Endothelial cell of umbilical vein (primary cell): Measurements from ENCODE around the gene CROCC2. TPM values are rescaled to one million over a fixed set of nuclear protein-coding genes. Genes with fewer than 3 reads are reported as not detected.

Experiments
- BruUV-seq: library from RNA; stranded (reverse); fragments of 400-500 nt; replicated peaks from 2 replicates; lab custom pipeline; 2021; lab: Mats Ljungman, UMichigan
- CTCF ChIA-PET: fragments of 300-600, 350-600 bp; sonication (Branson Sonifier 250); formaldehyde crosslinking; loops from one replicate; lab custom pipeline; 2021; ENCODE audit warnings: antibody characterized with exemption, inconsistent platforms; lab: Charles Lee
- POLR2A ChIA-PET: fragments of 300-600, 350-600 bp; sonication (Branson Sonifier 250); formaldehyde crosslinking; loops from one replicate; lab custom pipeline; 2021; ENCODE audit warnings: antibody characterized with exemption, inconsistent platforms; lab: Charles Lee
- DNase-seq: peaks from one replicate; pipeline ENCODE4 v3.0.0-alpha.2; 2011; ENCODE audit warnings: low read depth, low spot score
- FAIRE-seq: peaks from 2 replicates; lab custom pipeline; 2011; peaks lifted over from hg19 to GRCh38; lab: Jason Lieb, UNC
- H2AFZ ChIP-seq: 2 replicates; pipeline ENCODE4 v1.6.0; 2012; ENCODE audit warnings: low read depth, low read length, control low read depth, inconsistent platforms
- H3K27ac ChIP-seq: 2 replicates; pipeline ENCODE4 v1.5.1; 2011; ENCODE audit warnings: low read depth, mild to moderate bottlenecking, control low read depth, low read length, moderate library complexity; ENCODE audit not compliant: insufficient read depth
- H3K27me3 ChIP-seq, 2 experiments: 2 replicates each; pipeline versions ENCODE4 v1.6.0 to v1.6.1; 2011; ENCODE audit warnings: low read length in 2 of 2, mixed read lengths in 1 of 2; ENCODE audit not compliant: control insufficient read depth in 2 of 2, insufficient read depth in 2 of 2
- H3K36me3 ChIP-seq, 2 experiments: 2 replicates in 1 of 2; 3 replicates in 1 of 2; pipeline ENCODE4 v1.5.1; 2011; ENCODE audit warnings: low read length in 2 of 2, mild to moderate bottlenecking in 1 of 2, moderate library complexity in 1 of 2; ENCODE audit not compliant: control insufficient read depth in 2 of 2, insufficient read depth in 2 of 2; ENCODE audit errors: extremely low read depth in 1 of 2
- H3K4me1 ChIP-seq: 3 replicates; pipeline ENCODE4 v1.5.1; 2011; ENCODE audit warnings: mild to moderate bottlenecking, low read length; ENCODE audit not compliant: control insufficient read depth, insufficient read depth; ENCODE audit errors: extremely low read depth
- H3K4me2 ChIP-seq: 2 replicates; pipeline ENCODE4 v1.6.1; 2011; ENCODE audit warnings: low read length, control low read depth, mixed read lengths; ENCODE audit not compliant: insufficient read depth
- H3K4me3 ChIP-seq, 3 experiments: fragments of 200-600 bp in 1 of 3; sonication (generic), shearing (Covaris generic) in 1 of 3; replicated peaks in 1 of 3; 2 replicates each; pipeline ENCODE4 v1.5.1; 2011 to 2016; ENCODE audit warnings: control low read depth in 3 of 3, low read length in 3 of 3, mild to moderate bottlenecking in 2 of 3, inconsistent platforms in 1 of 3, low read depth in 1 of 3, moderate library complexity in 1 of 3; ENCODE audit not compliant: insufficient read depth in 1 of 3
- H3K79me2 ChIP-seq: 2 replicates; pipeline ENCODE4 v1.6.0; 2012; ENCODE audit warnings: low read length, inconsistent platforms; ENCODE audit not compliant: control insufficient read depth, insufficient read depth
- H3K9ac ChIP-seq: replicated peaks from 2 replicates; pipeline ENCODE3; 2011; ENCODE audit warnings: low read length, control low read depth; ENCODE audit not compliant: insufficient read depth; ENCODE audit errors: extremely low read depth
- H3K9me1 ChIP-seq: replicated peaks from 3 replicates; pipeline ENCODE4 v1.6.0; 2011; ENCODE audit warnings: mild to moderate bottlenecking, low read length; ENCODE audit not compliant: control insufficient read depth, insufficient read depth; ENCODE audit errors: extremely low read depth
- H3K9me3 ChIP-seq: replicated peaks from 2 replicates; pipeline ENCODE4 v1.5.1; 2012; ENCODE audit warnings: low read length, inconsistent platforms; ENCODE audit not compliant: control insufficient read depth, insufficient read depth
- H4K20me1 ChIP-seq: replicated peaks from 2 replicates; pipeline ENCODE3; 2011; ENCODE audit warnings: mild to moderate bottlenecking, low read length; ENCODE audit not compliant: control insufficient read depth, insufficient read depth; ENCODE audit errors: extremely low read depth
- EZH2 ChIP-seq: IDR thresholded peaks from 2 replicates; pipeline ENCODE4 v1.6.1; 2012; ENCODE audit warnings: borderline replicate concordance, low read depth, mild to moderate bottlenecking, moderate library complexity, low read length, inconsistent platforms; ENCODE audit not compliant: severe bottlenecking
- FOS ChIP-seq: IDR thresholded peaks from 2 replicates; pipeline ENCODE4 v1.6.1; 2011; ENCODE audit warnings: mild to moderate bottlenecking, low read length, moderate library complexity, borderline replicate concordance; ENCODE audit not compliant: insufficient read depth
- GATA2 ChIP-seq: IDR thresholded peaks from 2 replicates; pipeline ENCODE4 v1.7.0; 2011; ENCODE audit warnings: low read depth, mild to moderate bottlenecking, moderate library complexity, mixed read lengths, low read length; ENCODE audit not compliant: insufficient read length, insufficient read depth
- JUN ChIP-seq: IDR thresholded peaks from 2 replicates; pipeline ENCODE4 v1.6.1; 2011; ENCODE audit warnings: borderline replicate concordance, low read depth; ENCODE audit not compliant: insufficient read length, insufficient read depth
- MYC ChIP-seq: IDR thresholded peaks from one replicate; pipeline ENCODE4 v1.6.1; 2011; ENCODE audit warnings: mild to moderate bottlenecking, low read depth, low read length
- POLR2A ChIP-seq: IDR thresholded peaks from 2 replicates; pipeline ENCODE4 v1.6.1; 2012; ENCODE audit warnings: low read depth, mild to moderate bottlenecking, control low read depth, low read length
- POLR2AphosphoS5 ChIP-seq: IDR thresholded peaks from 2 replicates; pipeline ENCODE4 v1.6.1; 2012; ENCODE audit warnings: low read depth, mild to moderate bottlenecking, control low read depth, low read length, moderate library complexity; ENCODE audit not compliant: insufficient read depth
- dilution Hi-C: fragments of 300-500 bp; cut with MboI; formaldehyde crosslinking; loops from one replicate; pipeline ENCODE4 v1.15.0; 2019; ENCODE audit warnings: low sequenced_read_pairs; ENCODE audit not compliant: extremely low pct_ligation_motif_present
- intact Hi-C: fragments of 100-400 bp; cut with micrococcal nuclease; formaldehyde crosslinking; loops from one replicate; pipeline ENCODE4 v1.10.0; 2022
- polyA plus RNA-seq, 4 experiments: library from polyadenylated mRNA; depleted of rRNA in 3 of 4; stranded (reverse) in 3 of 4; unstranded in 1 of 4; fragments of >200 nt; gene quantifications; 2 replicates each; pipeline versions ENCODE4 v1.2.1 to v1.2.3, GENCODE V29; 2011 to 2012; ENCODE audit warnings: missing spikeins in 1 of 4
- total RNA-seq: library from RNA; stranded (reverse); gene quantifications from 2 replicates; pipeline ENCODE4 v1.2.3, GENCODE V29; 2021
- TF ChIP-seq, protein P1 (sequence below): IDR thresholded peaks from 2 replicates; pipeline ENCODE4 v1.6.1; 2011; ENCODE audit not compliant: insufficient read depth, insufficient read length
- TF ChIP-seq, protein P2 (sequence below), 2 donors: IDR thresholded peaks; 1 replicate in 1 of 2; 2 replicates in 1 of 2; pipeline ENCODE4 v1.5.1; 2011; ENCODE audit warnings: low read length in 2 of 2, mild to moderate bottlenecking in 2 of 2, moderate library complexity in 2 of 2, control low read depth in 1 of 2, inconsistent platforms in 1 of 2, low read depth in 1 of 2; ENCODE audit not compliant: insufficient read depth in 1 of 2; ENCODE audit errors: extremely low read depth in 1 of 2

Gene CROCC2
- total and polyA plus RNA-seq, 2 donors (not counting 3 experiments of a cell fraction or from before 2014, with no cell fraction given) = not detected

GRCh38 chr2:240893363-240893844 lies 12.7 kb upstream of the CROCC2 start:
- Histone ChIP-seq H3K36me3 (no peaks in the 10 kb centered on the region), H2AFZ (no peak overlapping the region), H3K4me1 (peaks cover 2% of the 10 kb centered on the region), H3K9me1 (no peaks in the 10 kb centered on the region), H3K4me3 (no peak overlapping the region), H4K20me1 (no peaks in the 10 kb centered on the region), H3K27ac (no peak overlapping the region), H3K4me2 (no peak overlapping the region), H3K9me3 (no peaks in the 10 kb centered on the region), H3K9ac (no peak overlapping the region), H3K27me3 (no peaks in the 10 kb centered on the region), H3K79me2 (no peaks in the 10 kb centered on the region)
- no peak for FAIRE-seq
- TF ChIP-seq POLR2A (no peak), JUN (no peak), MYC (no peak), POLR2AphosphoS5 (no peak), EZH2 (no peak), GATA2 (no peak)
- TF ChIP-seq, protein P1, sequence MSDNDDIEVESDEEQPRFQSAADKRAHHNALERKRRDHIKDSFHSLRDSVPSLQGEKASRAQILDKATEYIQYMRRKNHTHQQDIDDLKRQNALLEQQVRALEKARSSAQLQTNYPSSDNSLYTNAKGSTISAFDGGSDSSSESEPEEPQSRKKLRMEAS = no peak
- POLR2A ChIA-PET = no interaction called here
- DNase-seq = no peak
- intact Hi-C loops = no loop called here
- CTCF ChIA-PET = interaction anchor here (1.2 kb wide), 1 partner anchor 16 kb away, joined by 3 read pairs; no protein-coding TSS in a partner anchor
- no TSS peak for BruUV-seq
- dilution Hi-C loops = no loop called here

GRCh38 chr2:240894006-240894405 lies 12.1 kb upstream of the CROCC2 start:
- no peak overlapping the region for H3K27ac ChIP-seq
- CTCF ChIA-PET = no interaction called here
- H3K9me3 ChIP-seq = no peaks in the 10 kb centered on the region
- no peak overlapping the region for H3K4me3 ChIP-seq
- FAIRE-seq (no peak), DNase-seq (no peak)
- H3K9ac ChIP-seq = no peak overlapping the region
- H3K27me3 ChIP-seq = no peaks in the 10 kb centered on the region
- BruUV-seq = no TSS peak
- peaks cover 8% of the 10 kb centered on the region for H3K4me1 ChIP-seq
- no peaks in the 10 kb centered on the region for H3K79me2 ChIP-seq
- no peaks in the 10 kb centered on the region for H3K9me1 ChIP-seq
- dilution Hi-C loops (no loop called here), intact Hi-C loops (no loop called here)
- TF ChIP-seq POLR2AphosphoS5 = no peak
- TF ChIP-seq, protein P1 = no peak
- TF ChIP-seq, protein P2, sequence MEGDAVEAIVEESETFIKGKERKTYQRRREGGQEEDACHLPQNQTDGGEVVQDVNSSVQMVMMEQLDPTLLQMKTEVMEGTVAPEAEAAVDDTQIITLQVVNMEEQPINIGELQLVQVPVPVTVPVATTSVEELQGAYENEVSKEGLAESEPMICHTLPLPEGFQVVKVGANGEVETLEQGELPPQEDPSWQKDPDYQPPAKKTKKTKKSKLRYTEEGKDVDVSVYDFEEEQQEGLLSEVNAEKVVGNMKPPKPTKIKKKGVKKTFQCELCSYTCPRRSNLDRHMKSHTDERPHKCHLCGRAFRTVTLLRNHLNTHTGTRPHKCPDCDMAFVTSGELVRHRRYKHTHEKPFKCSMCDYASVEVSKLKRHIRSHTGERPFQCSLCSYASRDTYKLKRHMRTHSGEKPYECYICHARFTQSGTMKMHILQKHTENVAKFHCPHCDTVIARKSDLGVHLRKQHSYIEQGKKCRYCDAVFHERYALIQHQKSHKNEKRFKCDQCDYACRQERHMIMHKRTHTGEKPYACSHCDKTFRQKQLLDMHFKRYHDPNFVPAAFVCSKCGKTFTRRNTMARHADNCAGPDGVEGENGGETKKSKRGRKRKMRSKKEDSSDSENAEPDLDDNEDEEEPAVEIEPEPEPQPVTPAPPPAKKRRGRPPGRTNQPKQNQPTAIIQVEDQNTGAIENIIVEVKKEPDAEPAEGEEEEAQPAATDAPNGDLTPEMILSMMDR (IDR thresholded peaks at IDR 0.05; ENCODE audit: extremely low read depth in 1 of 2, insufficient read depth in 1 of 2, low read depth in 1 of 2, low read length in 2 of 2) = no peak
- no peak for TF ChIP-seq MYC
- no peak for TF ChIP-seq FOS
- no peak for TF ChIP-seq JUN
- TF ChIP-seq GATA2 = no peak
- TF ChIP-seq POLR2A = no peak
- TF ChIP-seq EZH2 = no peak
- H4K20me1 ChIP-seq = no peaks in the 10 kb centered on the region
- POLR2A ChIA-PET = no interaction called here
- no peak overlapping the region for H2AFZ ChIP-seq
- H3K36me3 ChIP-seq = no peaks in the 10 kb centered on the region
- no peak overlapping the region for H3K4me2 ChIP-seq
